Endothelial cell of umbilical vein (primary cell): Measurements from ENCODE around the gene DNAH3. TPM values are rescaled to one million over a fixed set of nuclear protein-coding genes. Genes with fewer than 3 reads are reported as not detected.

Source experiments
- BruUV-seq: library from RNA; stranded (reverse); fragments of 400-500 nt; replicated peaks from 2 replicates; lab custom pipeline; 2021; lab: Mats Ljungman, UMichigan
- CTCF ChIA-PET: fragments of 300-600, 350-600 bp; sonication (Branson Sonifier 250); formaldehyde crosslinking; loops from one replicate; lab custom pipeline; 2021; ENCODE audit warnings: antibody characterized with exemption, inconsistent platforms; lab: Charles Lee
- POLR2A ChIA-PET: fragments of 300-600, 350-600 bp; sonication (Branson Sonifier 250); formaldehyde crosslinking; loops from one replicate; lab custom pipeline; 2021; ENCODE audit warnings: antibody characterized with exemption, inconsistent platforms; lab: Charles Lee
- DNase-seq: peaks from one replicate; pipeline ENCODE4 v3.0.0-alpha.2; 2011; ENCODE audit warnings: low read depth, low spot score
- FAIRE-seq: peaks from 2 replicates; lab custom pipeline; 2011; peaks lifted over from hg19 to GRCh38; lab: Jason Lieb, UNC
- H2AFZ ChIP-seq: 2 replicates; pipeline ENCODE4 v1.6.0; 2012; ENCODE audit warnings: low read depth, low read length, control low read depth, inconsistent platforms
- H3K27ac ChIP-seq: 2 replicates; pipeline ENCODE4 v1.5.1; 2011; ENCODE audit warnings: low read depth, mild to moderate bottlenecking, control low read depth, low read length, moderate library complexity; ENCODE audit not compliant: insufficient read depth
- H3K27me3 ChIP-seq, 2 experiments: 2 replicates each; pipeline versions ENCODE4 v1.6.0 to v1.6.1; 2011; ENCODE audit warnings: low read length in 2 of 2, mixed read lengths in 1 of 2; ENCODE audit not compliant: control insufficient read depth in 2 of 2, insufficient read depth in 2 of 2
- H3K36me3 ChIP-seq, 2 experiments: 2 replicates in 1 of 2; 3 replicates in 1 of 2; pipeline ENCODE4 v1.5.1; 2011; ENCODE audit warnings: low read length in 2 of 2, mild to moderate bottlenecking in 1 of 2, moderate library complexity in 1 of 2; ENCODE audit not compliant: control insufficient read depth in 2 of 2, insufficient read depth in 2 of 2; ENCODE audit errors: extremely low read depth in 1 of 2
- H3K4me1 ChIP-seq: 3 replicates; pipeline ENCODE4 v1.5.1; 2011; ENCODE audit warnings: mild to moderate bottlenecking, low read length; ENCODE audit not compliant: control insufficient read depth, insufficient read depth; ENCODE audit errors: extremely low read depth
- H3K4me2 ChIP-seq: 2 replicates; pipeline ENCODE4 v1.6.1; 2011; ENCODE audit warnings: low read length, control low read depth, mixed read lengths; ENCODE audit not compliant: insufficient read depth
- H3K4me3 ChIP-seq, 3 experiments: fragments of 200-600 bp in 1 of 3; sonication (generic), shearing (Covaris generic) in 1 of 3; replicated peaks in 1 of 3; 2 replicates each; pipeline ENCODE4 v1.5.1; 2011 to 2016; ENCODE audit warnings: control low read depth in 3 of 3, low read length in 3 of 3, mild to moderate bottlenecking in 2 of 3, inconsistent platforms in 1 of 3, low read depth in 1 of 3, moderate library complexity in 1 of 3; ENCODE audit not compliant: insufficient read depth in 1 of 3
- H3K79me2 ChIP-seq: 2 replicates; pipeline ENCODE4 v1.6.0; 2012; ENCODE audit warnings: low read length, inconsistent platforms; ENCODE audit not compliant: control insufficient read depth, insufficient read depth
- H3K9ac ChIP-seq: replicated peaks from 2 replicates; pipeline ENCODE3; 2011; ENCODE audit warnings: low read length, control low read depth; ENCODE audit not compliant: insufficient read depth; ENCODE audit errors: extremely low read depth
- H3K9me1 ChIP-seq: replicated peaks from 3 replicates; pipeline ENCODE4 v1.6.0; 2011; ENCODE audit warnings: mild to moderate bottlenecking, low read length; ENCODE audit not compliant: control insufficient read depth, insufficient read depth; ENCODE audit errors: extremely low read depth
- H3K9me3 ChIP-seq: replicated peaks from 2 replicates; pipeline ENCODE4 v1.5.1; 2012; ENCODE audit warnings: low read length, inconsistent platforms; ENCODE audit not compliant: control insufficient read depth, insufficient read depth
- H4K20me1 ChIP-seq: replicated peaks from 2 replicates; pipeline ENCODE3; 2011; ENCODE audit warnings: mild to moderate bottlenecking, low read length; ENCODE audit not compliant: control insufficient read depth, insufficient read depth; ENCODE audit errors: extremely low read depth
- CTCF ChIP-seq, 2 donors: IDR thresholded peaks; 1 replicate in 1 of 2; 2 replicates in 1 of 2; pipeline ENCODE4 v1.5.1; 2011; ENCODE audit warnings: low read length in 2 of 2, mild to moderate bottlenecking in 2 of 2, moderate library complexity in 2 of 2, control low read depth in 1 of 2, inconsistent platforms in 1 of 2, low read depth in 1 of 2; ENCODE audit not compliant: insufficient read depth in 1 of 2; ENCODE audit errors: extremely low read depth in 1 of 2
- EZH2 ChIP-seq: IDR thresholded peaks from 2 replicates; pipeline ENCODE4 v1.6.1; 2012; ENCODE audit warnings: borderline replicate concordance, low read depth, mild to moderate bottlenecking, moderate library complexity, low read length, inconsistent platforms; ENCODE audit not compliant: severe bottlenecking
- FOS ChIP-seq: IDR thresholded peaks from 2 replicates; pipeline ENCODE4 v1.6.1; 2011; ENCODE audit warnings: mild to moderate bottlenecking, low read length, moderate library complexity, borderline replicate concordance; ENCODE audit not compliant: insufficient read depth
- GATA2 ChIP-seq: IDR thresholded peaks from 2 replicates; pipeline ENCODE4 v1.7.0; 2011; ENCODE audit warnings: low read depth, mild to moderate bottlenecking, moderate library complexity, mixed read lengths, low read length; ENCODE audit not compliant: insufficient read length, insufficient read depth
- JUN ChIP-seq: IDR thresholded peaks from 2 replicates; pipeline ENCODE4 v1.6.1; 2011; ENCODE audit warnings: borderline replicate concordance, low read depth; ENCODE audit not compliant: insufficient read length, insufficient read depth
- MAX ChIP-seq: IDR thresholded peaks from 2 replicates; pipeline ENCODE4 v1.6.1; 2011; ENCODE audit not compliant: insufficient read depth, insufficient read length
- MYC ChIP-seq: IDR thresholded peaks from one replicate; pipeline ENCODE4 v1.6.1; 2011; ENCODE audit warnings: mild to moderate bottlenecking, low read depth, low read length
- POLR2A ChIP-seq: IDR thresholded peaks from 2 replicates; pipeline ENCODE4 v1.6.1; 2012; ENCODE audit warnings: low read depth, mild to moderate bottlenecking, control low read depth, low read length
- POLR2AphosphoS5 ChIP-seq: IDR thresholded peaks from 2 replicates; pipeline ENCODE4 v1.6.1; 2012; ENCODE audit warnings: low read depth, mild to moderate bottlenecking, control low read depth, low read length, moderate library complexity; ENCODE audit not compliant: insufficient read depth
- dilution Hi-C: fragments of 300-500 bp; cut with MboI; formaldehyde crosslinking; loops from one replicate; pipeline ENCODE4 v1.15.0; 2019; ENCODE audit warnings: low sequenced_read_pairs; ENCODE audit not compliant: extremely low pct_ligation_motif_present
- intact Hi-C: fragments of 100-400 bp; cut with micrococcal nuclease; formaldehyde crosslinking; loops from one replicate; pipeline ENCODE4 v1.10.0; 2022
- polyA plus RNA-seq, 4 experiments: library from polyadenylated mRNA; depleted of rRNA in 3 of 4; stranded (reverse) in 3 of 4; unstranded in 1 of 4; fragments of >200 nt; gene quantifications; 2 replicates each; pipeline versions ENCODE4 v1.2.1 to v1.2.3, GENCODE V29; 2011 to 2012; ENCODE audit warnings: missing spikeins in 1 of 4
- total RNA-seq: library from RNA; stranded (reverse); gene quantifications from 2 replicates; pipeline ENCODE4 v1.2.3, GENCODE V29; 2021

DNAH3 gene
- total and polyA plus RNA-seq, 2 donors (not counting 3 experiments of a cell fraction or from before 2014, with no cell fraction given), result not detected

GRCh38 chr16:20933589-20933988 is 217.1 kb downstream of the DNAH3 start:
- dilution Hi-C loops, result no loop called here
- H3K9ac ChIP-seq, result no peak overlapping the region
- H3K4me3 ChIP-seq, result no peak overlapping the region
- H2AFZ ChIP-seq, result no peak overlapping the region
- ChIA-PET POLR2A (interaction anchor here (0.6 kb wide), 1 partner anchor 9 kb away, joined by 4 read pairs; no protein-coding TSS in a partner anchor), CTCF (interaction anchor here (0.8 kb wide), 2 partner anchors 11 to 83 kb away, joined by 3 to 4 read pairs; no protein-coding TSS in a partner anchor)
- H3K9me3 ChIP-seq, result no peaks in the 10 kb centered on the region
- H4K20me1 ChIP-seq, result no peaks in the 10 kb centered on the region
- no TSS peak for BruUV-seq
- intact Hi-C loops, result no loop called here
- H3K27ac ChIP-seq, result no peak overlapping the region
- no peaks in the 10 kb centered on the region for H3K4me1 ChIP-seq
- H3K36me3 ChIP-seq, result no peaks in the 10 kb centered on the region
- FAIRE-seq, result no peak
- no peaks in the 10 kb centered on the region for H3K9me1 ChIP-seq
- no peaks in the 10 kb centered on the region for H3K27me3 ChIP-seq
- no peak for DNase-seq
- TF ChIP-seq POLR2A (no peak), FOS (no peak), POLR2AphosphoS5 (no peak), MAX (no peak), EZH2 (no peak), CTCF (IDR thresholded peaks at IDR 0.05; ENCODE audit: extremely low read depth in 1 of 2, insufficient read depth in 1 of 2, low read depth in 1 of 2, low read length in 2 of 2) (no peak), JUN (no peak), GATA2 (no peak), MYC (no peak)
- H3K4me2 ChIP-seq, result no peak overlapping the region
- H3K79me2 ChIP-seq, result no peaks in the 10 kb centered on the region
